Activated T-cell treated with anti-CD3 and anti-CD28 coated beads, Interleukin-2, amount 50 U/mL, for 4 hours (primary cell): ENCODE measurements around the gene AAK1. TPM values are rescaled to one million over a fixed set of nuclear protein-coding genes. Genes with fewer than 3 reads are reported as not detected.
"Not testable (repeated sequence)": the region's sequence is repeated elsewhere in the genome, so short reads cannot be mapped to it uniquely, and the experiment has no call there.

ENCODE experiments used
- ATAC-seq, 2 donors: fragments of 200-7000 bp; cut with Tn5 transposase; one replicate each; pipeline ENCODE4 v1.10.0; 2021
- DNase-seq: peaks from one replicate; pipeline ENCODE4 v3.0.0-alpha.2; 2020
- H3K27me3 Mint-ChIP-seq: one replicate; pipeline ENCODE4 v1.8.0; 2021; ENCODE audit warnings: low read depth, mixed read lengths
- H3K36me3 Mint-ChIP-seq: one replicate; pipeline ENCODE4 v1.8.0; 2022; ENCODE audit warnings: mixed read lengths; ENCODE audit not compliant: insufficient read depth
- H3K4me1 Mint-ChIP-seq: one replicate; pipeline ENCODE4 v1.8.0; 2021; ENCODE audit warnings: low read depth, mixed read lengths
- H3K4me3 Mint-ChIP-seq: one replicate; pipeline ENCODE4 v1.8.0; 2021; ENCODE audit warnings: mild to moderate bottlenecking, moderate library complexity, mixed read lengths
- H3K9me3 Mint-ChIP-seq: one replicate; pipeline ENCODE4 v1.8.0; 2021; ENCODE audit warnings: mixed read lengths
- total RNA-seq, 3 donors: library from RNA; stranded (reverse); gene quantifications; one replicate each; pipeline ENCODE4 v1.2.1, GENCODE V29; 2021

AAK1 gene
- total RNA-seq, 3 donors from 2014 or later = 46.1 to 54.5 (median 51.6) TPM

GRCh38 chr2:69466728-69467127 is 176.8 kb downstream of the AAK1 start:
- Mint-ChIP-seq H3K4me1 (peaks cover 2% of the 10 kb centered on the region), H3K9me3 (no peaks in the 10 kb centered on the region), H3K36me3 (peaks cover 31% of the 10 kb centered on the region), H3K27me3 (no peaks in the 10 kb centered on the region), H3K4me3 (no peak overlapping the region)
- DNase-seq (no peak), ATAC-seq (peak in 1 of 2 donors; percentile 43)

DNA sequence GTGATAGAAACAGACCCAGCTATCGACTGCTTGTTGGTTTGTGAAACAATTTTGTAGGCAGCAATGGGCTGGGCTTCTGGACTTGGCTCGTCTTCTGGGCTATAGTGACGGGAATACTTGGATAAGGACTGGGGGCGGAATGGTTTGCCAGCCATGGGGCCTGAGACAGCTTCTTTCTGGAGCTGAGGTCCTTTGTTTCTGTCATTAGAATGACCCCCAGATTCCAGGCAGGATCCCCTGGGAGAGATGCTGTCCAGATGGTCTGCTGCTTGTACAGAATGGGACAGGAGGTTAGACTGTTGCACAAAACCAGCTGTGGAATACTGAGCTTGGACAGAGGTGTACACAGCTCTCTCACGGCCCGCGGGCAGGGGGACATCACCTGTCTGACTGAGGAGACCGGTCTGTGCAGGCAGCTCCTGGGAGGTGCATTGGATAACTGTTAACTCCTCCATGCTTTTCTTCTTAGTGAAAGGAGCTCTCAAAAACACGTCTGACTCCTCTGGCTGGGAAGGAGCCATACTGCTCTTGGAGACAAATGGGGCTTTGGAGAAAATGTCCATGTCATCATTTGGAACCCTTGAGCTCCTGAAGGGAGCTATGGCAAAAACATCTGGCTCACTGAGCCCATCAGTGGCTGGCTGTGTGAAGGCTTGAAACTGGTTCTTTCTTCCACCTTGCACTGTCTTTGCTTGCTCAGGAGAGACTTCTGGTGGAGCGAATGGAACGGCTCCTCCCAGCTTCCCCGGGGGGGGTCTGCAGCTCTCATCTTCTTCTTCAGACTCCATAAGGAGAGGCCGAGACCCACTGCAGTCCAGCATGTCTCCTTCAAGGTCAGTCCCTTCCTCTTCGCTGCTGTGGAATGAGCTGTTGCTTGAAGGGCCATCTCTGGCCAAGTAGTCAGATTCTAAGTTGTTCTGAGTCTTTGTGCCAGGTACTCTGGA is 177.8 kb downstream of the AAK1 start:
- no peaks in the 10 kb centered on the region for H3K27me3 Mint-ChIP-seq
- H3K9me3 Mint-ChIP-seq = no peaks in the 10 kb centered on the region
- peaks cover 2% of the 10 kb centered on the region for H3K4me1 Mint-ChIP-seq
- H3K4me3 Mint-ChIP-seq = no peak overlapping the region
- ATAC-seq (no peak), DNase-seq (no peak)
- H3K36me3 Mint-ChIP-seq = peaks cover 28% of the 10 kb centered on the region

DNA sequence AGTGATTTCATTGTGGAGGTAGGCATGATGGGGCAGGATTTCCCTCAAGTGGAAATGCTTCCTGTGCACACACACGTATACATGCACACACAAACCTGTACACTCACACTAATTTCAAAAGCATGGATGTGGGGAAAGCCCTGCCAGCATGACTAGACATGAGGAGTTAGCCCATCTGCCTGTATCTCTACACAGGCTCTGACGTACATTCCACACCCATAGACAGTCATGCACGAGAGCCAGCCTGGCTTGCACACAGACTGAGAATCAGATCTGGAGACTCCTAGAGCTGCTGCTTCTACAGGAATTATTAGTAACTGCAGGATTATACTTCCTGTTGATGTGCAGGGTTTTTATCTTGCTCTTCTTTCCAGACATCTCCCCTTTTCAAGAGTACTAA is 179.0 kb downstream of the AAK1 start:
- Mint-ChIP-seq H3K9me3 (no peaks in the 10 kb centered on the region), H3K27me3 (no peaks in the 10 kb centered on the region), H3K4me3 (no peak overlapping the region), H3K4me1 (peaks cover 2% of the 10 kb centered on the region), H3K36me3 (peaks cover 28% of the 10 kb centered on the region)
- ATAC-seq = no peak
- no peak for DNase-seq

- Mint-ChIP-seq H3K9me3 (no peaks in the 10 kb centered on the region), H3K4me3 (no peak overlapping the region), H3K4me1 (peaks cover 2% of the 10 kb centered on the region), H3K36me3 (peaks cover 28% of the 10 kb centered on the region), H3K27me3 (no peaks in the 10 kb centered on the region)
- ATAC-seq (no peak), DNase-seq (no peak)
Measured at GRCh38 chr2:69462780-69463179, 180.8 kb downstream of the AAK1 start.

GRCh38 chr2:69461404-69461803 is 182.1 kb downstream of the AAK1 start:
- Mint-ChIP-seq H3K27me3 (no peaks in the 10 kb centered on the region), H3K9me3 (no peaks in the 10 kb centered on the region), H3K4me3 (no peak overlapping the region), H3K36me3 (peaks cover 24% of the 10 kb centered on the region), H3K4me1 (peaks cover 2% of the 10 kb centered on the region)
- DNase-seq (no peak), ATAC-seq (no peak)

DNA sequence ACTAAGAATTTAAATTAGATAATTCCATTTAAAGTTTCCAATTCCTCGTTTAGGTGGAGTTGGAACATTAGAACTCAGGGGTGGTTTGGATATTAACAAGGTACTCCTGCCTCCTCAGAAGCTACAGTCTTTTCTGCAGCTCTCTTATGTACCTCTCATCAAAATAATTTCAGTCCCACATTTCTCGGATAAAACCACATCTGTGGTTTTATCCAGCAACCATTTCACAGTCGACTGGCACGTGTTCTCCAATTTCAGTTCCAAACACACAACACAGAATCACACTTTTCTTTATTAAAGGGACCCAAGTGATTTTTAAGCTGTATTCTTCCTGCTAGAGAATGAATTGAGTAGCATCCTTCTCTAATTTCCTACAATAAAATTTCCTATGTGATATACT is 183.6 kb downstream of the AAK1 start:
- Mint-ChIP-seq H3K36me3 (peaks cover 11% of the 10 kb centered on the region), H3K27me3 (no peaks in the 10 kb centered on the region), H3K4me3 (no peak overlapping the region), H3K9me3 (no peaks in the 10 kb centered on the region), H3K4me1 (peaks cover 3% of the 10 kb centered on the region)
- DNase-seq = no peak
- ATAC-seq = no peak

GRCh38 chr2:69456950-69457445 is 186.5 kb downstream of the AAK1 start:
- DNase-seq = no peak
- Mint-ChIP-seq H3K4me3 (no peak overlapping the region), H3K27me3 (no peaks in the 10 kb centered on the region), H3K4me1 (peaks cover 8% of the 10 kb centered on the region), H3K36me3 (no peaks in the 10 kb centered on the region), H3K9me3 (no peaks in the 10 kb centered on the region)
- no peak for ATAC-seq

DNA sequence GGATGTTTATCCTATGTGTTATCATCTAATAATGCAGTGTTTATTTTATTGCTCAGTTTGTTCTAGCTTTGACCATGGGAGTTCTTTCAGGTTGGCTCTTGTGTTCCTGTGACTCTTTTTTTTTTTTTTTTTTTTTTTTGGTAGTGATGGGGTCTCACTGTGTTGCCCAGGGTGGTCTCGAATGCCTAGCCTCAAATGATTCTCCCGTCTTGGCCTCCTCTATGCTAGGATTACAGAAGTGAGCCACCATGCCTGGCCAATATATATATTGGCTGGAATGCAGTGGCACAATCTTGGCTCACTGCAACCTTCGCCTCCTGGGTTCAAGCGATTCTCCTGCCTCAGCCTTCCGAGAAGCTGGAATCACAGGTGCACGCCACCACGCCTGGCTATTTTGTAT is 187.4 kb downstream of the AAK1 start:
- H3K9me3 Mint-ChIP-seq = no peaks in the 10 kb centered on the region
- H3K4me1 Mint-ChIP-seq = peaks cover 8% of the 10 kb centered on the region
- ATAC-seq = no peak

DNA sequence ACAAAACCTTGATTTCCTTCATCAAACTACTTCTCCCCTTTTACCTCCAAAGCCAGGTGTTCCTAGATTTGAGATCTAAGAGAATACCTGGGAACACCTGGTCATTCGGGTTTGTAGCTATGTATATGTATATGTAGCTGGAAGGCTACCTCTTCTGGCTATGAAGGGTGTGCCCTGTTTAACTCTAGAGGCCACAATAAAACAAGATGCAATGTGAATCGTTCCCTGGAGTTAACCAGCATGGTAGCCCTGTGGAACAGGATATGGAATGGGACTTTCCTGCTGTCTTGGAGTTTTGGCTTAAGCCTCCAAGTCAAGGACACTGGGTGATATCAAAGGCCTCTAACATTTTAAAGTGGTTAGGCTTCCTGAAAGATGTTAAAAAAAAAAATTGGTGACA is 188.6 kb downstream of the AAK1 start:
- DNase-seq (no peak), ATAC-seq (no peak)
- Mint-ChIP-seq H3K4me3 (no peak overlapping the region), H3K36me3 (no peaks in the 10 kb centered on the region), H3K27me3 (no peaks in the 10 kb centered on the region), H3K4me1 (peaks cover 7% of the 10 kb centered on the region), H3K9me3 (no peaks in the 10 kb centered on the region)

More for the DNA sequence above, 187.4 kb downstream of the AAK1 start:
- DNase-seq = no peak
- no peaks in the 10 kb centered on the region for H3K36me3 Mint-ChIP-seq
- H3K27me3 Mint-ChIP-seq = no peaks in the 10 kb centered on the region
- no peak overlapping the region for H3K4me3 Mint-ChIP-seq

GRCh38 chr2:69453475-69454129 is 189.9 kb downstream of the AAK1 start:
- peak; percentile 93 for ATAC-seq
- peaks cover 6% of the 10 kb centered on the region for H3K4me1 Mint-ChIP-seq
- no peak overlapping the region for H3K4me3 Mint-ChIP-seq

GRCh38 chr2:69452687-69453086 is 190.9 kb downstream of the AAK1 start:
- H3K27me3 Mint-ChIP-seq = no peaks in the 10 kb centered on the region
- no peak overlapping the region for H3K4me3 Mint-ChIP-seq
- ATAC-seq (no peak), DNase-seq (no peak)
- H3K4me1 Mint-ChIP-seq = peaks cover 6% of the 10 kb centered on the region
- H3K9me3 Mint-ChIP-seq = no peaks in the 10 kb centered on the region
- H3K36me3 Mint-ChIP-seq = peaks cover 8% of the 10 kb centered on the region

More at GRCh38 chr2:69453475-69454129, 189.9 kb downstream of the AAK1 start:
- Mint-ChIP-seq H3K9me3 (no peaks in the 10 kb centered on the region), H3K36me3 (peaks cover 3% of the 10 kb centered on the region), H3K27me3 (no peaks in the 10 kb centered on the region)
- DNase-seq = no peak

DNA sequence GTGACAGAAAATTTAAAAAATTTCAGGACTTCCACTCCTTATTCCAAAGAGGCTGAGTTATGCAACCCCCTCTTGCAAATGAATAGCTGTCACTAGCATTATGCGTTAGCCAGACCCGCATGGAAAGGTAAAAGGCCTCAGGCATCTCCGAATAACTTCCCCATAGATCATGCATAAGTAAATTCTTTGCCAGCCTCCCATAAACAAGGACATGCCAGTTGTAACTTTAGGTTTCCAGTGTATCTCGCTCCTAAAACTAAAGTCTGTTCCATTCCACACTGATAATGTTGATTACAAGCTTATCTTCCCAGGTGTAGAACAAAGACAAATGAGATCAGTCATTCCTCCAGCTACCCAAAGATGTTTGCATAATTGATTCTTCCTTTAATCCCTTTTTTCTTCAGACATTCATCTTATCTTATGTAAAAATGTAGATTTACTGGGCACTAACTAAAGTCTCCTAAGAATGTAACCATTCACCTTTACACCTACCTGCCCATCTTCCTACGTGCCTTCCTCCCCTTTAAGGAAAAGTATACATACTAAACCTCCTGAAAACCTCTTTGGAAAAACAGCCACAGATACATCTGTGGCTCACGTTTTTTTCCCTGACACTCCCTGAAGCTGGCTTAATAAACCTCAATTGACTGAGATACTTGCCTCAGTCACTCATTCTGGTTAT is 192.7 kb downstream of the AAK1 start:
- Mint-ChIP-seq H3K9me3 (no peaks in the 10 kb centered on the region), H3K4me3 (no peak overlapping the region), H3K27me3 (no peaks in the 10 kb centered on the region), H3K4me1 (peaks cover 5% of the 10 kb centered on the region), H3K36me3 (peaks cover 11% of the 10 kb centered on the region)
- ATAC-seq (no peak), DNase-seq (no peak)

DNA sequence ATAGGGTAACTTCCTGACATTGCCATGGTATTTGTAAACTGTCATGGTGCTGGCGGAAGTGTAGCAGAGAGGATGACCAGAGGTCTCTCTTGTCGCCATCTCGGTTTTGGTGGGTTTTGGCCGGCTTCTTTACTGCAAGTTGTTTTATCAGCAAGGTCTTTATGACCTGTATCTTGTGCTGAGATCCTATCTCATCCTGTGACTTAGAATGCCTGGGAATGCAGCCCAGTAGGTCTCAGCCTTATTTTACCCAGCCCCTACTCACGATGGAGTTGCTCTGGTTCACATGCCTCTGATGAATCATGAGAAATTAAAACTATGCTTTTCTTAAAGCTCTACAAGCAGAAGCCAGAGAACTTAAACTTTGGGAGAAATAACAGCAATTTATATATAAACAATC is 193.6 kb downstream of the AAK1 start:
- DNase-seq (no peak), ATAC-seq (no peak)
- Mint-ChIP-seq H3K9me3 (no peaks in the 10 kb centered on the region), H3K36me3 (peaks cover 11% of the 10 kb centered on the region), H3K27me3 (no peaks in the 10 kb centered on the region), H3K4me3 (no peak overlapping the region), H3K4me1 (peaks cover 5% of the 10 kb centered on the region)

DNA sequence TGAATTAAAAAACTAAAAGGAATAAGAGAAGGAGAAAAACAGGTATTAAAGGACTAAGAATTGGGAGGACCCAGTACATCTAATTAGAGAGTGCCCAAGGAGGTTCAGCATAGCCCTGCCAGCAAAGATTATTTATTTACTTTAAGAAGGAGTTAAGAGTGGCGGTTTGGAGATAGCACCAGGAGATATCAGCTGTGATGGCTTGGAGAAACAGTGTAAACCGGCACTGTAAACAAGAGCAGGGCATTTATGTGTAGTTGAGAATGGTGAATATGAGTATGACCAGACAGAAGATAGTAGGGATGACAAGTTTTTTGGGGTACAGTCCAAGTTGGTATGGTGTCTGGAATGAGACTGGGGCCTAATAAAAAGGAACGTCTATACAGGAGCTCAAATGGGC is 199.9 kb downstream of the AAK1 start:
- not testable (repeated sequence) for ATAC-seq, H3K4me3 Mint-ChIP-seq, H3K27me3 Mint-ChIP-seq, H3K9me3 Mint-ChIP-seq, H3K4me1 Mint-ChIP-seq, DNase-seq
- peaks cover 13% of the 10 kb centered on the region for H3K36me3 Mint-ChIP-seq
